OCI-LY3 (cell line): Measurements from ENCODE around the gene C4B.

Experiments
- EZH2phosphoT487 ChIP-seq: fragments of 200-600 bp; shearing (Covaris generic); IDR thresholded peaks from 2 replicates; pipeline ENCODE4 v1.6.1; 2018; ENCODE audit warnings: antibody characterized with exemption, mixed run types, low read depth
- TF ChIP-seq, protein P1 (sequence below): fragments of 200-600, 300-600 bp; sonication (generic); IDR thresholded peaks from 2 replicates; pipeline ENCODE4 v1.5.1; 2014; ENCODE audit warnings: antibody characterized with exemption, low read length, low read depth

DNA sequence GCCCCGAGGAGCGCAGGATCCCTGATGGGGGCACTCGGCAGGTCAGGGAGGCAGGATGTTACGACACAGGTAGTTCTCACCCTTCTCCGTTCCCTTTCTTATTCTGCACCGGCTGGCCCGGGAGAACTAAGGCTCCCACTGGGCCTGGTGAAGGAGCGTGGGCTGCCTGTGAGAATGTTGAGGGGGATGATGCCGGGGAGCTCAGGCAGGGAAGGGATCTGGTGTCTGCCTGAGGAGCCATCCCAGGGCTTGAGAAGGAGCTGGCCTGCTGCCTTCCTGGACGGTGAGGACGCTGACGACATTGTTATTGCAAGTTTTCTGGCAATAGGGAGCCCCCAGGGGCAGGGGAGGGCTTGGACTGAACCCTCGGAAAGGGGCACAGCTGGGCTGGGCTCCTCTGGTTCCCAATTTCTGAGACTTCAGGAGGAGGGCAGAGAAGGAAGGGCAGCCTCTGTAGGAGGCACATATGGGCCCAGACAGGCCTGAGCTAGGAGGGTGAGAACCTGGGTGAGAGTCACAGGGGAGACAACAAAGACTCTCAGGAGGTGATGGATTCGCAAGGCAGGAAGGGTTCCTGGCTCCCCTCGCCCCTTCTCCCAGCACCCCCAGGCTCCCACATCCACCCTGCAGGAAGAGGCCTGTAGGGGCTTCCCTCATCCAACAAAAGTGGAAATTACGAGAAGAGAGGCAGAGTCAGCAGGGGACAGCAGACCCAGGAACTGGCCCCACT is 56.4 kb downstream of the C4B start:
- TF ChIP-seq, protein P1, sequence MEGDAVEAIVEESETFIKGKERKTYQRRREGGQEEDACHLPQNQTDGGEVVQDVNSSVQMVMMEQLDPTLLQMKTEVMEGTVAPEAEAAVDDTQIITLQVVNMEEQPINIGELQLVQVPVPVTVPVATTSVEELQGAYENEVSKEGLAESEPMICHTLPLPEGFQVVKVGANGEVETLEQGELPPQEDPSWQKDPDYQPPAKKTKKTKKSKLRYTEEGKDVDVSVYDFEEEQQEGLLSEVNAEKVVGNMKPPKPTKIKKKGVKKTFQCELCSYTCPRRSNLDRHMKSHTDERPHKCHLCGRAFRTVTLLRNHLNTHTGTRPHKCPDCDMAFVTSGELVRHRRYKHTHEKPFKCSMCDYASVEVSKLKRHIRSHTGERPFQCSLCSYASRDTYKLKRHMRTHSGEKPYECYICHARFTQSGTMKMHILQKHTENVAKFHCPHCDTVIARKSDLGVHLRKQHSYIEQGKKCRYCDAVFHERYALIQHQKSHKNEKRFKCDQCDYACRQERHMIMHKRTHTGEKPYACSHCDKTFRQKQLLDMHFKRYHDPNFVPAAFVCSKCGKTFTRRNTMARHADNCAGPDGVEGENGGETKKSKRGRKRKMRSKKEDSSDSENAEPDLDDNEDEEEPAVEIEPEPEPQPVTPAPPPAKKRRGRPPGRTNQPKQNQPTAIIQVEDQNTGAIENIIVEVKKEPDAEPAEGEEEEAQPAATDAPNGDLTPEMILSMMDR = no peak
- TF ChIP-seq EZH2phosphoT487 = no peak
